SK-N-SH treated with all-trans-retinoic acid at 6 μM for 48 hours (cell line): ENCODE results near the gene CDH19.

ENCODE experiments used
- ATAC-seq: fragments of 200-7000 bp; cut with Tn5 transposase; 3 replicates; pipeline ENCODE4 v1.9.1; 2020; ENCODE audit warnings: mild to moderate bottlenecking, moderate library complexity
- ARNTL ChIP-seq: fragments of 450-650 bp; formaldehyde crosslinking; IDR thresholded peaks from 2 replicates; pipeline ENCODE4 v1.5.0; 2020; ENCODE audit warnings: low read depth, mild to moderate bottlenecking, moderate library complexity, borderline replicate concordance
- BACH2 ChIP-seq: fragments of 250-450 bp; sonication (Bioruptor Pico); IDR thresholded peaks from 2 replicates; pipeline ENCODE4 v1.9.0; 2021; ENCODE audit warnings: mild to moderate bottlenecking, borderline replicate concordance
- CSDC2 ChIP-seq: fragments of 250-450 bp; sonication (Bioruptor Pico); IDR thresholded peaks from 2 replicates; pipeline ENCODE4 v1.5.0; 2020; ENCODE audit warnings: mild to moderate bottlenecking, moderate library complexity
- ESRRG ChIP-seq: fragments of 250-450 bp; sonication (Bioruptor Pico); IDR thresholded peaks from 2 replicates; pipeline ENCODE4 v1.6.1; 2021; ENCODE audit warnings: mild to moderate bottlenecking
- GLIS3 ChIP-seq: fragments of 250-450 bp; sonication (Bioruptor Pico); IDR thresholded peaks from 2 replicates; pipeline ENCODE4 v1.5.0; 2020; ENCODE audit warnings: mild to moderate bottlenecking, moderate library complexity
- ISL1 ChIP-seq: fragments of 250-450 bp; sonication (Bioruptor Pico); IDR thresholded peaks from 2 replicates; pipeline ENCODE4 v2.1.2; 2022; ENCODE audit warnings: mild to moderate bottlenecking, moderate library complexity
- OSR1 ChIP-seq: fragments of 250-450 bp; sonication (Bioruptor Pico); IDR thresholded peaks from 2 replicates; pipeline ENCODE4 v1.8.0; 2022; ENCODE audit warnings: moderate library complexity, mild to moderate bottlenecking, inconsistent platforms
- PPARA ChIP-seq: fragments of 250-450 bp; sonication (Bioruptor Pico); IDR thresholded peaks from 2 replicates; pipeline ENCODE4 v1.5.0; 2020; ENCODE audit warnings: mild to moderate bottlenecking, borderline replicate concordance
- RARB ChIP-seq: fragments of 250-450 bp; sonication (Bioruptor Pico); IDR thresholded peaks from 2 replicates; pipeline ENCODE4 v1.8.0; 2021; ENCODE audit warnings: mild to moderate bottlenecking, moderate library complexity
- SNAI2 ChIP-seq: fragments of 250-450 bp; sonication (Bioruptor Pico); IDR thresholded peaks from 2 replicates; pipeline ENCODE4 v1.5.0; 2020; ENCODE audit warnings: mild to moderate bottlenecking, moderate library complexity
- TCF4 ChIP-seq: fragments of 250-450 bp; sonication (Bioruptor Pico); IDR thresholded peaks from 2 replicates; pipeline ENCODE4 v1.8.0; 2021; ENCODE audit warnings: mild to moderate bottlenecking, moderate library complexity, borderline replicate concordance
- TOX ChIP-seq: fragments of 250-450 bp; sonication (Bioruptor Pico); IDR thresholded peaks from 2 replicates; pipeline ENCODE4 v1.8.0; 2021; ENCODE audit warnings: mild to moderate bottlenecking, moderate library complexity, borderline replicate concordance
- ZC3H10 ChIP-seq: fragments of 250-450 bp; sonication (Bioruptor Pico); IDR thresholded peaks from 2 replicates; pipeline ENCODE4 v1.5.1; 2021; ENCODE audit warnings: mild to moderate bottlenecking, moderate library complexity
- ZFP3 ChIP-seq: fragments of 250-450 bp; sonication (Bioruptor Pico); IDR thresholded peaks from 2 replicates; pipeline ENCODE4 v1.5.0; 2020; ENCODE audit warnings: mild to moderate bottlenecking, moderate library complexity
- ZFP30 ChIP-seq: fragments of 450-650 bp; formaldehyde crosslinking; IDR thresholded peaks from 2 replicates; pipeline ENCODE4 v1.5.0; 2022; ENCODE audit warnings: mild to moderate bottlenecking, moderate library complexity
- ZNF565 ChIP-seq: fragments of 450-650 bp; formaldehyde crosslinking; conservative IDR thresholded peaks from 2 replicates; pipeline ENCODE4 v1.5.0; 2020; ENCODE audit warnings: low read depth, mild to moderate bottlenecking, moderate library complexity
- ZNF70 ChIP-seq: fragments of 450-650 bp; formaldehyde crosslinking; IDR thresholded peaks from 2 replicates; pipeline ENCODE4 v1.5.0; 2020; ENCODE audit warnings: mild to moderate bottlenecking, moderate library complexity
- ZNF8 ChIP-seq: fragments of 450-650 bp; formaldehyde crosslinking; IDR thresholded peaks from 2 replicates; pipeline ENCODE4 v1.5.0; 2020; ENCODE audit warnings: mild to moderate bottlenecking, moderate library complexity
- TF ChIP-seq, protein P1 (sequence below): fragments of 250-450 bp; sonication (Bioruptor Pico); IDR thresholded peaks from 2 replicates; pipeline ENCODE4 v1.8.0; 2021; ENCODE audit warnings: low read depth, mild to moderate bottlenecking, moderate library complexity, borderline replicate concordance
- TF ChIP-seq, protein P2 (sequence below): fragments of 250-450 bp; sonication (Bioruptor Pico); IDR thresholded peaks from 2 replicates; pipeline ENCODE4 v1.5.1; 2021; ENCODE audit warnings: mild to moderate bottlenecking, moderate library complexity
- TF ChIP-seq, protein P3 (sequence below): fragments of 250-450 bp; sonication (Bioruptor Pico); IDR thresholded peaks from 2 replicates; pipeline ENCODE4 v1.8.0; 2020; ENCODE audit warnings: mild to moderate bottlenecking, moderate library complexity, borderline replicate concordance
- TF ChIP-seq, protein P4 (sequence below): fragments of 250-450 bp; sonication (Bioruptor Pico); IDR thresholded peaks from 2 replicates; pipeline ENCODE4 v1.5.1; 2020; ENCODE audit warnings: low read depth, mild to moderate bottlenecking, moderate library complexity

The CDH19 gene

DNA sequence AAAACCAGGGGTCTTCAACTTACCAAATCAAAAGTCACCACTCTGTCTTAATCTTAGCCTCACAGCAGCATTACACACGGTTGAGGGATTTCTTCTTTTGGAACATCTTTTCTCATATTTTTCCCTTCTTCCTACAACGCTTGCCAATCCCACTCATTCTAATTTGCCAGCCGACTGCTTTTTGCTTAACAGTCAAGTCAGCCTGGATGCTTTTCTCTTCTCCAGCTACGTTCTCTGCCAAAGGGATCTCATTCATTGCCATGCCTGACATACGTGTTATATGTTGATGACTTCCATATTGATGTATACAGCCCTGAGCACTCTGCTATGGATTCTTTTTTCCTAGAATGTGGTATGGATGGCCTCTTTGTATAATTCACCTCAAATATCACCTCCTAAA lies 37.3 kb downstream of the CDH19 start:
- TF ChIP-seq GLIS3, result no peak
- no peak for TF ChIP-seq ZFP3 (CRISPR knock-in tag)
- no peak for TF ChIP-seq BACH2 (CRISPR knock-in tag)
- TF ChIP-seq, protein P1, sequence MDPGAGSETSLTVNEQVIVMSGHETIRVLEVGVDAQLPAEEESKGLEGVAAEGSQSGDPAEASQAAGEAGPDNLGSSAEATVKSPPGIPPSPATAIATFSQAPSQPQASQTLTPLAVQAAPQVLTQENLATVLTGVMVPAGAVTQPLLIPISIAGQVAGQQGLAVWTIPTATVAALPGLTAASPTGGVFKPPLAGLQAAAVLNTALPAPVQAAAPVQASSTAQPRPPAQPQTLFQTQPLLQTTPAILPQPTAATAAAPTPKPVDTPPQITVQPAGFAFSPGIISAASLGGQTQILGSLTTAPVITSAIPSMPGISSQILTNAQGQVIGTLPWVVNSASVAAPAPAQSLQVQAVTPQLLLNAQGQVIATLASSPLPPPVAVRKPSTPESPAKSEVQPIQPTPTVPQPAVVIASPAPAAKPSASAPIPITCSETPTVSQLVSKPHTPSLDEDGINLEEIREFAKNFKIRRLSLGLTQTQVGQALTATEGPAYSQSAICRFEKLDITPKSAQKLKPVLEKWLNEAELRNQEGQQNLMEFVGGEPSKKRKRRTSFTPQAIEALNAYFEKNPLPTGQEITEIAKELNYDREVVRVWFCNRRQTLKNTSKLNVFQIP (CRISPR knock-in tag), result no peak
- TF ChIP-seq RARB (CRISPR knock-in tag), result no peak
- no peak for TF ChIP-seq ZC3H10 (CRISPR knock-in tag)
- no peak for TF ChIP-seq TOX (CRISPR knock-in tag)
- TF ChIP-seq ZFP30 (CRISPR knock-in tag), result no peak
- TF ChIP-seq, all 23 proteins: peak for 0
- no peak for ATAC-seq

DNA sequence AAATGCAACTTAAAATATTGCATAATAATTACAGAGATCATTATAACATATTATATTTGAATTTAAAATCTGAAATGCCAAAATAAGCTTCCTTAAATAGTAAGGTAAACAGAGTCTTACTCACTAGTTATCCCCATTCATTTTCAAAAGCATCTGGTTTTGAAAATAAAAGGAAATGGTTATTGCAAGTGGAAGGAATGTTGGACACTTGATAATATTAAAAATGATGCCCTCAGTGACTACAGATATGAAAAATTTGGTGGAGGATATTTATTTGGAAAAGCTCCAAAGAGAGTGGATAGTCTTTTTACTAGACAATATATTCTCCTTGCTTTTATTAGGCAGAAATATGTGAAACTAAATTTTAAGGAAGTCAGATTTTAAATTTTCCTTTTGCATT lies 39.7 kb downstream of the CDH19 start:
- no peak for ATAC-seq
- no peak for TF ChIP-seq TOX (CRISPR knock-in tag)
- TF ChIP-seq ISL1, result peak; percentile 20; the same call in 1 of the 2 replicates

DNA sequence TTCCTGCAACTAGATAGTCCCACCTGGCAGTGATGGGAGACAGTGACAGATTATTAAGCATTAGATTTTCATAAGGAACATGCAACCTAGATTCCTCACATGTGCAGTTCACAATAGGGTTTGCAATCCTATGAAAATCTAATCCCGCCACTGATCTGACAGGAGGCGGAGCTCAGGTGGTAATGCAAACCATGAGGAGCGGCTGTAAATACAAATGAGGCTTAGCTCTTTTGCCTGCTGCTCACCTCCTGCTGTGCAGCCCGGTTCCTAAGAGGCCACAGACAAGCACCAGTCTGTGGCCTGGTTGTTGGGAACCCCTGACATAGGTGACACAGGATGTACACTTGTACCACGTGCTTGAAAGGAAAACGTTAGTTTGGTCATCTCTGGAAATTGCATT lies 41.6 kb downstream of the CDH19 start:
- ATAC-seq, result no peak
- TF ChIP-seq ZFP30 (CRISPR knock-in tag), result no peak
- TF ChIP-seq TOX (CRISPR knock-in tag), result no peak

DNA sequence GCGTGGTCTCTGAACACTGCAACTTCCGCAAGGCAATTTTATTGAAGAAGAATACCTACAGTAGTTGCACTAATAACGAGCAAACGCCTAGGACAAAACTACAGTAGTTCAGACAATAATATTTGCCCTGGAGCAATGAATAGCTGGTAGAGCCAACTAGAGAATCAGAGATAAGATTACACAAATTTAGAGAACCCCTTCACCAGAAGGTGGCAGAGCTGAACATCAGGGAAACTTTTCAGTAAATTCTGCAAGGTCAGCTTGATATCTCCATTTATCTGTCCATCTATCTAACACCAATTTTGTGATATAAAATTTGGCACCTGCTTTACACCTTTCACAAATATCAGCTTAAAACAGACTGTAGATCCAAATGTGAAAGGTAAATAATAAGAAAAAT lies 43.8 kb downstream of the CDH19 start:
- 0 out of 3 replicates have a peak, but pooled peaks have one; percentile 38 for ATAC-seq
- TF ChIP-seq BACH2 (CRISPR knock-in tag) (no peak), PPARA (CRISPR knock-in tag) (no peak), TOX (CRISPR knock-in tag) (no peak), SNAI2 (no peak), ESRRG (CRISPR knock-in tag) (no peak), TCF4 (no peak), ARNTL (no peak), ZNF8 (CRISPR knock-in tag) (no peak), ZC3H10 (CRISPR knock-in tag) (no peak), ZNF70 (CRISPR knock-in tag) (no peak), OSR1 (no peak), ISL1 (no peak)
- TF ChIP-seq, protein P2, sequence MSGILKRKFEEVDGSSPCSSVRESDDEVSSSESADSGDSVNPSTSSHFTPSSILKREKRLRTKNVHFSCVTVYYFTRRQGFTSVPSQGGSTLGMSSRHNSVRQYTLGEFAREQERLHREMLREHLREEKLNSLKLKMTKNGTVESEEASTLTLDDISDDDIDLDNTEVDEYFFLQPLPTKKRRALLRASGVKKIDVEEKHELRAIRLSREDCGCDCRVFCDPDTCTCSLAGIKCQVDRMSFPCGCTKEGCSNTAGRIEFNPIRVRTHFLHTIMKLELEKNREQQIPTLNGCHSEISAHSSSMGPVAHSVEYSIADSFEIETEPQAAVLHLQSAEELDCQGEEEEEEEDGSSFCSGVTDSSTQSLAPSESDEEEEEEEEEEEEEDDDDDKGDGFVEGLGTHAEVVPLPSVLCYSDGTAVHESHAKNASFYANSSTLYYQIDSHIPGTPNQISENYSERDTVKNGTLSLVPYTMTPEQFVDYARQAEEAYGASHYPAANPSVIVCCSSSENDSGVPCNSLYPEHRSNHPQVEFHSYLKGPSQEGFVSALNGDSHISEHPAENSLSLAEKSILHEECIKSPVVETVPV (CRISPR knock-in tag), result no peak
- TF ChIP-seq, protein P1 (CRISPR knock-in tag), result no peak
- TF ChIP-seq, protein P3, sequence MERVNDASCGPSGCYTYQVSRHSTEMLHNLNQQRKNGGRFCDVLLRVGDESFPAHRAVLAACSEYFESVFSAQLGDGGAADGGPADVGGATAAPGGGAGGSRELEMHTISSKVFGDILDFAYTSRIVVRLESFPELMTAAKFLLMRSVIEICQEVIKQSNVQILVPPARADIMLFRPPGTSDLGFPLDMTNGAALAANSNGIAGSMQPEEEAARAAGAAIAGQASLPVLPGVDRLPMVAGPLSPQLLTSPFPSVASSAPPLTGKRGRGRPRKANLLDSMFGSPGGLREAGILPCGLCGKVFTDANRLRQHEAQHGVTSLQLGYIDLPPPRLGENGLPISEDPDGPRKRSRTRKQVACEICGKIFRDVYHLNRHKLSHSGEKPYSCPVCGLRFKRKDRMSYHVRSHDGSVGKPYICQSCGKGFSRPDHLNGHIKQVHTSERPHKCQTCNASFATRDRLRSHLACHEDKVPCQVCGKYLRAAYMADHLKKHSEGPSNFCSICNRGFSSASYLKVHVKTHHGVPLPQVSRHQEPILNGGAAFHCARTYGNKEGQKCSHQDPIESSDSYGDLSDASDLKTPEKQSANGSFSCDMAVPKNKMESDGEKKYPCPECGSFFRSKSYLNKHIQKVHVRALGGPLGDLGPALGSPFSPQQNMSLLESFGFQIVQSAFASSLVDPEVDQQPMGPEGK (CRISPR knock-in tag), result no peak
- TF ChIP-seq, protein P4, sequence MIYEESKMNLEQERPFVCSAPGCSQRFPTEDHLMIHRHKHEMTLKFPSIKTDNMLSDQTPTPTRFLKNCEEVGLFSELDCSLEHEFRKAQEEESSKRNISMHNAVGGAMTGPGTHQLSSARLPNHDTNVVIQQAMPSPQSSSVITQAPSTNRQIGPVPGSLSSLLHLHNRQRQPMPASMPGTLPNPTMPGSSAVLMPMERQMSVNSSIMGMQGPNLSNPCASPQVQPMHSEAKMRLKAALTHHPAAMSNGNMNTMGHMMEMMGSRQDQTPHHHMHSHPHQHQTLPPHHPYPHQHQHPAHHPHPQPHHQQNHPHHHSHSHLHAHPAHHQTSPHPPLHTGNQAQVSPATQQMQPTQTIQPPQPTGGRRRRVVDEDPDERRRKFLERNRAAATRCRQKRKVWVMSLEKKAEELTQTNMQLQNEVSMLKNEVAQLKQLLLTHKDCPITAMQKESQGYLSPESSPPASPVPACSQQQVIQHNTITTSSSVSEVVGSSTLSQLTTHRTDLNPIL (CRISPR knock-in tag), result no peak

DNA sequence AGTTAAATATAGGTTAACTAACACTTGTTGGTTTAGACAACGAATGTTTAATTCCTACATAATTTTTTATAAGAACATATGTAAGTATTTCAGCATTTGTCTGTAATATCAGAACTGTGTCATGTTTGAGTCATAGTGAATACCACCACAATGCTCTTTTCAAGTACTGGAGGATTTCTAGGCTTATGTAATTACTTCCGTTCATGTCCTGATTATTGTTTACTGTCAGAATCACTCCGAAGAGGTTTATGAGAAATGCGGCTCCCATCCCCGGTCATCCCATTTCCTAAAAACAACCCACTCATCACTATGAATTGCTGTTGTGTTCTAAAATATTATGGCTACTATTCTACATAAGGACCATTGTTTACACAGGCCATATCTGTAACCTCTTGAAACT lies 45.1 kb downstream of the CDH19 start:
- TF ChIP-seq OSR1 (no peak), BACH2 (CRISPR knock-in tag) (no peak), ESRRG (CRISPR knock-in tag) (no peak), SNAI2 (no peak), ISL1 (no peak), ZC3H10 (CRISPR knock-in tag) (no peak), PPARA (CRISPR knock-in tag) (no peak), TCF4 (no peak), TOX (CRISPR knock-in tag) (no peak), ZNF565 (CRISPR knock-in tag) (no peak), CSDC2 (CRISPR knock-in tag) (no peak), GLIS3 (no peak)
- TF ChIP-seq, protein P2 (CRISPR knock-in tag), result no peak
- no peak for ATAC-seq
